ENCODE data around the gene SDR39U1. TPM values are rescaled to one million over a fixed set of nuclear protein-coding genes. Genes with fewer than 3 reads are reported as not detected.

Gene SDR39U1
- total RNA-seq, 1 experiment from 2014 or later, result 61.8 TPM

DNA sequence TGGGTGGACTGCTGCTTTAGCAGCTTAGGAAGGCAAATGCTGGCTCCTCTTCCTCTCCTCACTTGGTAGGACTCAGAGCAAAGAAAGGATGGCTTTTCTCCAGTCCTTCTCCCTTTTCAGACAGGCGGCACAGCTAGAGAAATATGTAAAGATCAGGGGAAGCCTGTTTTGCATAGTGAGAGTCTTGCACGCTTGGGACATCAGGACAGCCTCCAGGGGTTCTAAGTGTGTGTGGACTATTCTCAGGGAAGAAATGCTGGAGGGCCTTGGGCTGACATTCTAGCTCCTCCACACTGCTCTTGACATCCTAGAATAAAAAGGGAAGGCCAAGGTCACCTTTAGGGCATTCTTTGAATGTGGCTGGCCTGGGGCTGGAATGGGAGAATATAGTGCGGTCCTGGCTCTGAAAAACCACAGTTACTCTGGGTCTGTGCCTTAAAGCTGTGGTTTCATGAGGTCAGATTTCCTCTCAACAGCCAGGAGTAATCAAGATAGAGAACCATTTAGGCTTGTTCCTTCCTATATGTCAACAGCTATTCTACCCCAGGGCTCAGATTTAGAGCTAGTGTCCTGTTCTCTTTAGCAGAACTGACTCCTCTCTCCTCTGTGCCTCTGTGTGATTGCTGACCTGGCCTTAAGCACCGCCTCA is 41.2 kb upstream of the SDR39U1 start:
- Histone ChIP-seq H3K9me3 (ENCODE audit: control insufficient read depth in 1 of 2, insufficient read depth in 1 of 2, low read depth in 1 of 2, low read length in 2 of 2) (no peaks in the 10 kb centered on the region), H3K9ac (ENCODE audit: low read length) (no peak overlapping the region), H3K4me2 (ENCODE audit: low read length) (no peak overlapping the region), H3K27me3 (ENCODE audit: insufficient read depth, low read length) (no peaks in the 10 kb centered on the region), H3K4me1 (ENCODE audit: control insufficient read depth in 1 of 2, insufficient read depth in 2 of 2, low read length in 2 of 2) (peaks cover 2 to 23% of the 10 kb centered on the region in 2 experiments; a peak in 3 of 4 replicates), H3K79me2 (ENCODE audit: insufficient read depth, low read length) (no peaks in the 10 kb centered on the region), H3K4me3 (replicated peaks in 1 of 2; ENCODE audit: low read depth in 1 of 2, low read length in 2 of 2) (no peak overlapping the region), H3K9me2 (ENCODE audit: insufficient read depth) (no peaks in the 10 kb centered on the region), H4K20me1 (ENCODE audit: insufficient read depth) (no peaks in the 10 kb centered on the region), H3K36me3 (ENCODE audit: control insufficient read depth in 1 of 2, insufficient read depth in 2 of 2, low read length in 2 of 2) (no peaks in the 10 kb centered on the region), H3K27ac (ENCODE audit: low read depth, low read length) (no peak overlapping the region), H2AFZ (ENCODE audit: low read depth, low read length, poor library complexity, severe bottlenecking) (no peak overlapping the region)
- ChIA-PET POLR2A (no interaction called here), CTCF (interaction anchor here (0.8 to 1.4 kb wide), 2 partner anchors 10 to 52 kb away, joined by 3 read pairs; no protein-coding TSS in a partner anchor), RAD21 (ENCODE audit: low non-redundant PET in 1 of 2, low total read pairs in 2 of 2, uncharacterized antibody in 2 of 2, unreplicated experiment in 2 of 2) (no interaction called here)
- TF ChIP-seq EZH2 (IDR thresholded peaks at IDR 0.05) (no peak), ZNF274 (IDR thresholded peaks at IDR 0.05; ENCODE audit: low read depth, low read length) (no peak), RAD21 (IDR thresholded peaks at IDR 0.05; ENCODE audit: low read depth) (no peak), EZH2phosphoT487 (IDR thresholded peaks at IDR 0.05; ENCODE audit: borderline replicate concordance) (no peak)
- TF ChIP-seq, protein P1, sequence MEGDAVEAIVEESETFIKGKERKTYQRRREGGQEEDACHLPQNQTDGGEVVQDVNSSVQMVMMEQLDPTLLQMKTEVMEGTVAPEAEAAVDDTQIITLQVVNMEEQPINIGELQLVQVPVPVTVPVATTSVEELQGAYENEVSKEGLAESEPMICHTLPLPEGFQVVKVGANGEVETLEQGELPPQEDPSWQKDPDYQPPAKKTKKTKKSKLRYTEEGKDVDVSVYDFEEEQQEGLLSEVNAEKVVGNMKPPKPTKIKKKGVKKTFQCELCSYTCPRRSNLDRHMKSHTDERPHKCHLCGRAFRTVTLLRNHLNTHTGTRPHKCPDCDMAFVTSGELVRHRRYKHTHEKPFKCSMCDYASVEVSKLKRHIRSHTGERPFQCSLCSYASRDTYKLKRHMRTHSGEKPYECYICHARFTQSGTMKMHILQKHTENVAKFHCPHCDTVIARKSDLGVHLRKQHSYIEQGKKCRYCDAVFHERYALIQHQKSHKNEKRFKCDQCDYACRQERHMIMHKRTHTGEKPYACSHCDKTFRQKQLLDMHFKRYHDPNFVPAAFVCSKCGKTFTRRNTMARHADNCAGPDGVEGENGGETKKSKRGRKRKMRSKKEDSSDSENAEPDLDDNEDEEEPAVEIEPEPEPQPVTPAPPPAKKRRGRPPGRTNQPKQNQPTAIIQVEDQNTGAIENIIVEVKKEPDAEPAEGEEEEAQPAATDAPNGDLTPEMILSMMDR (IDR thresholded peaks at IDR 0.05 in 2 of 3, conservative IDR thresholded peaks at IDR 0.05 in 1 of 3; ENCODE audit: borderline replicate concordance in 1 of 3, insufficient read depth in 1 of 3, low read depth in 2 of 3, low read length in 2 of 3), result no peak
- TF ChIP-seq, protein P2, sequence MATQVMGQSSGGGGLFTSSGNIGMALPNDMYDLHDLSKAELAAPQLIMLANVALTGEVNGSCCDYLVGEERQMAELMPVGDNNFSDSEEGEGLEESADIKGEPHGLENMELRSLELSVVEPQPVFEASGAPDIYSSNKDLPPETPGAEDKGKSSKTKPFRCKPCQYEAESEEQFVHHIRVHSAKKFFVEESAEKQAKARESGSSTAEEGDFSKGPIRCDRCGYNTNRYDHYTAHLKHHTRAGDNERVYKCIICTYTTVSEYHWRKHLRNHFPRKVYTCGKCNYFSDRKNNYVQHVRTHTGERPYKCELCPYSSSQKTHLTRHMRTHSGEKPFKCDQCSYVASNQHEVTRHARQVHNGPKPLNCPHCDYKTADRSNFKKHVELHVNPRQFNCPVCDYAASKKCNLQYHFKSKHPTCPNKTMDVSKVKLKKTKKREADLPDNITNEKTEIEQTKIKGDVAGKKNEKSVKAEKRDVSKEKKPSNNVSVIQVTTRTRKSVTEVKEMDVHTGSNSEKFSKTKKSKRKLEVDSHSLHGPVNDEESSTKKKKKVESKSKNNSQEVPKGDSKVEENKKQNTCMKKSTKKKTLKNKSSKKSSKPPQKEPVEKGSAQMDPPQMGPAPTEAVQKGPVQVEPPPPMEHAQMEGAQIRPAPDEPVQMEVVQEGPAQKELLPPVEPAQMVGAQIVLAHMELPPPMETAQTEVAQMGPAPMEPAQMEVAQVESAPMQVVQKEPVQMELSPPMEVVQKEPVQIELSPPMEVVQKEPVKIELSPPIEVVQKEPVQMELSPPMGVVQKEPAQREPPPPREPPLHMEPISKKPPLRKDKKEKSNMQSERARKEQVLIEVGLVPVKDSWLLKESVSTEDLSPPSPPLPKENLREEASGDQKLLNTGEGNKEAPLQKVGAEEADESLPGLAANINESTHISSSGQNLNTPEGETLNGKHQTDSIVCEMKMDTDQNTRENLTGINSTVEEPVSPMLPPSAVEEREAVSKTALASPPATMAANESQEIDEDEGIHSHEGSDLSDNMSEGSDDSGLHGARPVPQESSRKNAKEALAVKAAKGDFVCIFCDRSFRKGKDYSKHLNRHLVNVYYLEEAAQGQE (IDR thresholded peaks at IDR 0.05; ENCODE audit: low read depth), result no peak
- TF ChIP-seq, protein P3, sequence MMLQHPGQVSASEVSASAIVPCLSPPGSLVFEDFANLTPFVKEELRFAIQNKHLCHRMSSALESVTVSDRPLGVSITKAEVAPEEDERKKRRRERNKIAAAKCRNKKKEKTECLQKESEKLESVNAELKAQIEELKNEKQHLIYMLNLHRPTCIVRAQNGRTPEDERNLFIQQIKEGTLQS (IDR thresholded peaks at IDR 0.05), result no peak
- DNase-seq (ENCODE audit: low read depth, low spot score), result no peak
- no TSS peak for BruUV-seq (replicated peaks)
- intact Hi-C loops (cut with micrococcal nuclease), result no loop called here
- ATAC-seq, result no peak
